WTC11 (cell line): ENCODE measurements around the gene EPX.

ENCODE experiments used
- ATF1 ChIP-seq: sonication (generic); formaldehyde crosslinking; IDR thresholded peaks from 2 replicates; pipeline ENCODE4 v1.8.1; 2023; ENCODE audit warnings: mild to moderate bottlenecking, moderate library complexity, missing genetic modification reagents
- CTCF ChIP-seq: fragments of 200-600 bp; IDR thresholded peaks from 2 replicates; pipeline ENCODE4 v1.8.0; 2022; ENCODE audit warnings: antibody characterized with exemption
- E2F5 ChIP-seq: sonication (generic); formaldehyde crosslinking; IDR thresholded peaks from 2 replicates; pipeline ENCODE4 v1.8.1; 2022; ENCODE audit warnings: mild to moderate bottlenecking, moderate library complexity, missing genetic modification reagents
- ESRRA ChIP-seq: sonication (generic); formaldehyde crosslinking; IDR thresholded peaks from 2 replicates; pipeline ENCODE4 v1.8.1; 2022; ENCODE audit warnings: mild to moderate bottlenecking, missing genetic modification reagents, borderline replicate concordance
- FOXP1 ChIP-seq: sonication (generic); formaldehyde crosslinking; IDR thresholded peaks from 2 replicates; pipeline ENCODE4 v1.8.0; 2022; ENCODE audit warnings: missing genetic modification reagents, mild to moderate bottlenecking, moderate library complexity, borderline replicate concordance
- IRF2 ChIP-seq: sonication (generic); formaldehyde crosslinking; IDR thresholded peaks from 2 replicates; pipeline ENCODE4 v1.8.0; 2022; ENCODE audit warnings: low read depth, missing genetic modification reagents, borderline replicate concordance
- MAX ChIP-seq: sonication (generic); formaldehyde crosslinking; IDR thresholded peaks from 2 replicates; pipeline ENCODE4 v1.8.0; 2022; ENCODE audit warnings: mild to moderate bottlenecking, missing genetic modification reagents
- NFATC4 ChIP-seq: fragments of 250-450 bp; sonication (Bioruptor Pico); IDR thresholded peaks from 2 replicates; pipeline ENCODE4 v1.9.0; 2021; ENCODE audit warnings: mild to moderate bottlenecking
- USF2 ChIP-seq: sonication (generic); formaldehyde crosslinking; IDR thresholded peaks from 2 replicates; pipeline ENCODE4 v1.8.1; 2023; ENCODE audit warnings: mild to moderate bottlenecking, missing genetic modification reagents, moderate library complexity
- ZNF281 ChIP-seq: sonication (generic); formaldehyde crosslinking; IDR thresholded peaks from 2 replicates; pipeline ENCODE4 v1.8.0; 2023; ENCODE audit warnings: mild to moderate bottlenecking, missing genetic modification reagents
- ZNF317 ChIP-seq: sonication (generic); formaldehyde crosslinking; IDR thresholded peaks from 2 replicates; pipeline ENCODE4 v1.8.1; 2023; ENCODE audit warnings: low read depth, mild to moderate bottlenecking, moderate library complexity, missing genetic modification reagents, borderline replicate concordance
- ZNF396 ChIP-seq: fragments of 250-450 bp; sonication (Bioruptor Pico); IDR thresholded peaks from 2 replicates; pipeline ENCODE4 v1.8.0; 2021; ENCODE audit warnings: mild to moderate bottlenecking, moderate library complexity, borderline replicate concordance

GRCh38 chr17:58224315-58224714 is 31.8 kb downstream of the EPX start:
- TF ChIP-seq ESRRA (CRISPR knock-in tag) (no peak), CTCF (no peak), ATF1 (no peak), ZNF281 (CRISPR knock-in tag) (no peak), MAX (CRISPR knock-in tag) (no peak), ZNF396 (no peak), NFATC4 (CRISPR knock-in tag) (no peak), USF2 (CRISPR knock-in tag) (no peak), ZNF317 (CRISPR knock-in tag) (no peak), IRF2 (no peak), E2F5 (CRISPR knock-in tag) (no peak), FOXP1 (CRISPR knock-in tag) (no peak)
